ENCODE measurements around the gene TOMM20.

TOMM20 gene

DNA sequence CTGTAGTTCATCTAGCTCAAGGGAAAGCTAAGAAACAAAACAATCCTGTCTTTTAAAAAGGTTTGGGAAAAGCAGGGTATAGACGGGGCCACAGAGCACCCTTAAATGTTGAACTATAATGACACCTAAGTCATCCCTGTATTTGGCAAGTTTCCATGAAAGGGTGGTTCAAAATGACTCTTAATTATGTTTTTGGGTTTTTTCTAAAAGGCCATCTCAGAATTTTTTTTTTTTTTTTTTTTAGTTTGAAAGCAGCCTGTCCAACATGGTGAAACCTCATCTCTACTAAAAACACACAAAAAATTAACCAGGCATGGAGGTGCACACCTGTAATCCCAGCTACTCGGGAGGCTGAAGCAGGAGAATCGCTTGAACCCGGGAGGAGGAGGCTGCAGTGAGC lies 22.2 kb downstream of the TOMM20 start:
- Histone ChIP-seq H3K4me3 (ENCODE audit: control insufficient read depth in 1 of 7, extremely low read depth in 1 of 7, insufficient read depth in 4 of 7, low read depth in 2 of 7, low read length in 6 of 7) (no peak overlapping the region), H3K4me1 (ENCODE audit: control extremely low read depth in 1 of 4, control insufficient read depth in 4 of 4, insufficient read depth in 4 of 4, low read length in 3 of 4) (peaks cover 0 to 10% (median 8%) of the 10 kb centered on the region in 4 experiments), H3K27ac (ENCODE audit: insufficient read depth in 1 of 2, low read depth in 1 of 2, low read length in 2 of 2, poor library complexity in 1 of 2, severe bottlenecking in 2 of 2) (no peak overlapping the region), H3K27me3 (replicated peaks in 2 of 5; ENCODE audit: control insufficient read depth in 4 of 5, insufficient read depth in 5 of 5, low read length in 4 of 5) (no peaks in the 10 kb centered on the region), H3K36me3 (ENCODE audit: control insufficient read depth in 4 of 4, insufficient read depth in 4 of 4, low read length in 3 of 4) (peaks cover 4 to 37% (median 27%) of the 10 kb centered on the region in 4 experiments), H3K9me3 (ENCODE audit: control extremely low read depth in 1 of 5, control insufficient read depth in 4 of 5, insufficient read depth in 2 of 5, low read depth in 1 of 5, low read length in 4 of 5) (no peaks in the 10 kb centered on the region)
- DNase-seq = no peak
- ChIA-PET POLR2A (interaction anchor here (0.7 to 0.8 kb wide), 2 partner anchors 10 to 1801 kb away, joined by 3 read pairs; no protein-coding TSS in a partner anchor), CTCF (interaction anchor here (0.6 to 5.1 kb wide), 11 partner anchors 10 to 639 kb away, joined by 3 to 29 read pairs (median 4); no protein-coding TSS in a partner anchor)
- WGBS (ENCODE audit: insufficient coverage) = 94% methylated on average over 3 of the region's 4 CpGs

DNA sequence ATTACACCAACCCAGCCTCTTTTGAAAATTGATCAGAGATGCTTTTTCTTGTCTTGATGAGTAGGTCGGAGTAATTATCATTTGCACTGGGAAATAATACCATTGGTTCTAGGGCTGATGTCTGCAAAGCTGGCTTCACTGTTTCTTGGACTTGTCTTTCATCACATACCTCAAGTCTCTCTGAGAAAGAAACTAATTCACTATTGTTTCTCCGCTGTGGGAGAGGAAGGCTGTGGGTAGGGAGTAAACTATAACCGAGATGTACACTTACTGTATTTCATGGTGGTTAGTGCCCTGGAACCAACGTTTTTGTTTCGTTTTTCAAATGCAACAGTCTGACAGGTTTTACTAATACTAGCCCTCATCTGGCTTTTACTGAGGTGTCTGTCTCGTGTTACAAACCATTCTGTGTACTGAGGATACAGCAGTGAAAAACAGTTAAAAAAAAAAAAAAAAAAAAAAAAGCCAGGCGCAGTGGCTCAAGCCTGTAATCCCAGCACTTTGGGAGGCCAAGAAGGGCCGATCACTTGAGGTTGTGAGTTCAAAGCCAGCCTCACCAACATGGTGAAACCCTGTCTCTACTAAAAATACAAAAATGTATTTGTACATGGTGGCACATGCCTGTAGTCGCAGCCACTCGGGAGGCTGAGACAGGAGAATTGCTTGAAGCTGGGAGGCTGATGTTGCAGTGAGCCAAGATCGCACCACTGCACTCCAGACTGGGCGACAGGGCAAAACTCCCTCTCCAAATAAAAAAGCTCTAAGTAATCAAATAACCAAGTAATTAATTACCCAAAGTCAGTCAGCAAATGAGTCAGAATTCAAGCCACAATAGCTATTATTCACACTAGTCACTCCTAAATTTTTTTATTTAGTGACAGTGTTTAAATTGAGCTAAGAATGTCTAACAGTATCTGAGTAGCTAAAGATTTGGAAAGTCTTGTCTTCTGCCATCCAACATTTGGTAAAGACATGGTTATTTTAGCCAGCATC lies 23.3 kb downstream of the TOMM20 start:
- ChIA-PET CTCF (interaction anchor here (0.7 to 5.1 kb wide), 24 partner anchors 8 to 678 kb away, joined by 3 to 29 read pairs (median 4); no protein-coding TSS in a partner anchor), POLR2A (interaction anchor here (0.6 to 1.0 kb wide), 3 partner anchors 9 to 306 kb away, joined by 3 to 5 read pairs (median 3); no protein-coding TSS in a partner anchor)
- 88% methylated on average over 8 of the region's 12 CpGs for WGBS (ENCODE audit: insufficient coverage)
- no peaks in the 10 kb centered on the region for H3K27me3 ChIP-seq (replicated peaks in 2 of 5; ENCODE audit: control insufficient read depth in 4 of 5, insufficient read depth in 5 of 5, low read length in 4 of 5)
- H3K36me3 ChIP-seq (ENCODE audit: control insufficient read depth in 4 of 4, insufficient read depth in 4 of 4, low read length in 3 of 4) = peaks cover 4 to 27% (median 22%) of the 10 kb centered on the region in 4 experiments
- H3K4me3 ChIP-seq (ENCODE audit: control insufficient read depth in 1 of 7, extremely low read depth in 1 of 7, insufficient read depth in 4 of 7, low read depth in 2 of 7, low read length in 6 of 7) = no peak overlapping the region
- no peak overlapping the region for H3K27ac ChIP-seq (ENCODE audit: insufficient read depth in 1 of 2, low read depth in 1 of 2, low read length in 2 of 2, poor library complexity in 1 of 2, severe bottlenecking in 2 of 2)
- DNase-seq = no peak
- peaks cover 0 to 10% (median 9%) of the 10 kb centered on the region in 4 experiments for H3K4me1 ChIP-seq (ENCODE audit: control extremely low read depth in 1 of 4, control insufficient read depth in 4 of 4, insufficient read depth in 4 of 4, low read length in 3 of 4)
- no peaks in the 10 kb centered on the region for H3K9me3 ChIP-seq (ENCODE audit: control extremely low read depth in 1 of 5, control insufficient read depth in 4 of 5, insufficient read depth in 2 of 5, low read depth in 1 of 5, low read length in 4 of 5)

DNA sequence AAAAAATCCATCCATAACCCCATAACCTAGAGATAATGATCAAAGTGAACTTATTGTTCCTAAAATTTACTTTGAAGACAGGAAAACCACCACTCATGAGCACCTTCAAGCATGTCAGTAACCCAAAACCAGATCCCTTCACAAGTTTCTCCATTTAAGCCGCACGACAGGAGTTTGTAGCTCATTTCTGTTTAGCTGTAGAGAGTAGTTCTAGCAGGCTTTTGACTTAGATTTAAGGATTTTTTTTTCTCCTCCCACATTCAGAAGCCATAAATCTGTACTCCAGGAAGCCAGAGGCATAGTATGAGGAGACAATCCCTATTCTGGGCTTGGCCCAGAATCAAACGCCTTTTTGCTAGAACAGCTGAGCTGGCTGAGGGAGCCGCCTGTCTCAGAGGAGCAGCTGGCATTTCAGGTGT lies 25.6 kb downstream of the TOMM20 start:
- Histone ChIP-seq H3K27ac (ENCODE audit: insufficient read depth in 1 of 2, low read depth in 1 of 2, low read length in 2 of 2, poor library complexity in 1 of 2, severe bottlenecking in 2 of 2) (no peak overlapping the region), H3K27me3 (replicated peaks in 2 of 5; ENCODE audit: control insufficient read depth in 4 of 5, insufficient read depth in 5 of 5, low read length in 4 of 5) (no peaks in the 10 kb centered on the region), H3K9me3 (ENCODE audit: control extremely low read depth in 1 of 5, control insufficient read depth in 4 of 5, insufficient read depth in 2 of 5, low read depth in 1 of 5, low read length in 4 of 5) (no peaks in the 10 kb centered on the region), H3K36me3 (ENCODE audit: control insufficient read depth in 4 of 4, insufficient read depth in 4 of 4, low read length in 3 of 4) (peaks cover under 1 to 9% (median 5%) of the 10 kb centered on the region in 4 experiments), H3K4me3 (ENCODE audit: control insufficient read depth in 1 of 7, extremely low read depth in 1 of 7, insufficient read depth in 4 of 7, low read depth in 2 of 7, low read length in 6 of 7) (no peak overlapping the region), H3K4me1 (ENCODE audit: control extremely low read depth in 1 of 4, control insufficient read depth in 4 of 4, insufficient read depth in 4 of 4, low read length in 3 of 4) (peaks cover 0 to 12% (median 9%) of the 10 kb centered on the region in 4 experiments)
- CTCF ChIA-PET = interaction anchor here (0.5 to 0.9 kb wide), 4 partner anchors 14 to 615 kb away, joined by 3 to 4 read pairs (median 4); no protein-coding TSS in a partner anchor
- DNase-seq = no peak
- POLR2A ChIA-PET = interaction anchor here (0.7 kb wide), 1 partner anchor 553 kb away, joined by 4 read pairs; no protein-coding TSS in a partner anchor
- WGBS (ENCODE audit: insufficient coverage) = no CpG with 5 or more reads among the region's 4 CpGs

DNA sequence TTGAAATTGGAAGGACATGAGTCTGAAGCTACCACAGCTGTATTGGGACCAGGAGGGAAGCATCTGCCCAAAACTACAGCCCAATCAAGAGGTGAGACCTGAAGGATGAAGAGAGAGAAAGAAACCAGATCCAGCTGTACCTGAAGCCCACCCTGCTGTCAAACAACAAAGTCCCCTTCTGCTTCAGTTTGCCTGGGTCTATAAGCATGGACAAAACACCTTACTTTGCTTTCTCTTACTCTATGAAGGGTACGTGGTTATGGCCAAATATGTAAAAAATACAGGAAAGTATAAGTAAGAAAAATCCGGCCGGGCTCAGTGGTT lies 26.4 kb downstream of the TOMM20 start:
- POLR2A ChIA-PET = interaction anchor here (0.6 kb wide), 1 partner anchor 320 kb away, joined by 3 read pairs; no protein-coding TSS in a partner anchor
- WGBS (ENCODE audit: insufficient coverage) = 100% methylated on average over 3 of the region's 3 CpGs
- no peak overlapping the region for H3K27ac ChIP-seq (ENCODE audit: insufficient read depth in 1 of 2, low read depth in 1 of 2, low read length in 2 of 2, poor library complexity in 1 of 2, severe bottlenecking in 2 of 2)

DNA sequence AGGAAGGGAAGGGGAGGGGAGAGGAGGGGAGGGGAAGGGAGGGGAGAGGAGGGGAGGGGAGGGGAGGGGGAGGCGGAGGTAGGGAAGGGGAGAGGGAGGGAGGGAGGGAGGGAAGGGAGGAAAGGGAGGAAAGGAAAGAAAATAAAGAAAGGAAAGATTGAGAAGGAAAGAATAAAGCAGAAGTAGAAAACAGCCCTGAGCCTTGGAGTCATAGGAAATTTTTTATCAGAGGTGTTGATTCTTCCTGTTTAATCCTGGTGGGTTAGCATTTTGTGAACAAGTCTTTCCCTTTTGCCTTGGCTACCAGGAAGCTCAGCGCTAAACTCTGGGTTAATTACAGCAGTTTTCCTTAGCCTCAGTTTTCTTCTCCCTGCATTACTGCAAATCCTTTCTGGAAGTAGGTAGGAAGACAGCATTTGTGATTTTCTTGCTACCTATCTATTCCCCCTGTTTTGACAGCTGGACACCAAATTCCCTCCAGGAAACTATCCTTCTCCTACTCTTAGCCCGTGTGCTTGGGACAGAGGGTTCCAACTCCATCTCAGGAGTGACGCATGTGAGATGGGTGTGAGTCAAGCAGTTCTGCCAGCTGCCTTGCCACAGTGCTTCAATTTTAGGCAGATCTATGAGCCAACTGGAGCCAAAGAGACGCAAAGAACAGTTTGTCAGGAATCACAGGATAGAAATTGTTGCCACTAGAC lies 26.9 kb downstream of the TOMM20 start:
- Histone ChIP-seq H3K36me3 (ENCODE audit: control insufficient read depth in 4 of 4, insufficient read depth in 4 of 4, low read length in 3 of 4) (no peaks in the 10 kb centered on the region), H3K4me1 (ENCODE audit: control extremely low read depth in 1 of 4, control insufficient read depth in 4 of 4, insufficient read depth in 4 of 4, low read length in 3 of 4) (peaks cover 0 to 12% (median 9%) of the 10 kb centered on the region in 4 experiments), H3K9me3 (ENCODE audit: control extremely low read depth in 1 of 5, control insufficient read depth in 4 of 5, insufficient read depth in 2 of 5, low read depth in 1 of 5, low read length in 4 of 5) (no peaks in the 10 kb centered on the region), H3K27me3 (replicated peaks in 2 of 5; ENCODE audit: control insufficient read depth in 4 of 5, insufficient read depth in 5 of 5, low read length in 4 of 5) (no peaks in the 10 kb centered on the region), H3K4me3 (ENCODE audit: control insufficient read depth in 1 of 7, extremely low read depth in 1 of 7, insufficient read depth in 4 of 7, low read depth in 2 of 7, low read length in 6 of 7) (no peak overlapping the region), H3K27ac (ENCODE audit: insufficient read depth in 1 of 2, low read depth in 1 of 2, low read length in 2 of 2, poor library complexity in 1 of 2, severe bottlenecking in 2 of 2) (no peak overlapping the region)
- CTCF ChIA-PET = interaction anchor here (1.1 to 1.5 kb wide), 3 partner anchors 8 to 16 kb away, joined by 5 to 6 read pairs (median 5); no protein-coding TSS in a partner anchor
- POLR2A ChIA-PET = interaction anchor here (0.6 kb wide), 1 partner anchor 320 kb away, joined by 3 read pairs; no protein-coding TSS in a partner anchor
- WGBS (ENCODE audit: insufficient coverage) = 91% methylated on average over 4 of the region's 5 CpGs
- no peak for DNase-seq

More for the DNA sequence above, 26.4 kb downstream of the TOMM20 start:
- CTCF ChIA-PET = interaction anchor here (1.3 kb wide), 1 partner anchor 9 kb away, joined by 5 read pairs; no protein-coding TSS in a partner anchor
- H3K36me3 ChIP-seq (ENCODE audit: control insufficient read depth in 4 of 4, insufficient read depth in 4 of 4, low read length in 3 of 4) = peaks cover 0 to 5% (median under 1%) of the 10 kb centered on the region in 4 experiments
- peaks cover 0 to 12% (median 9%) of the 10 kb centered on the region in 4 experiments for H3K4me1 ChIP-seq (ENCODE audit: control extremely low read depth in 1 of 4, control insufficient read depth in 4 of 4, insufficient read depth in 4 of 4, low read length in 3 of 4)
- no peaks in the 10 kb centered on the region for H3K9me3 ChIP-seq (ENCODE audit: control extremely low read depth in 1 of 5, control insufficient read depth in 4 of 5, insufficient read depth in 2 of 5, low read depth in 1 of 5, low read length in 4 of 5)
- H3K4me3 ChIP-seq (ENCODE audit: control insufficient read depth in 1 of 7, extremely low read depth in 1 of 7, insufficient read depth in 4 of 7, low read depth in 2 of 7, low read length in 6 of 7) = no peak overlapping the region
- DNase-seq = no peak
- H3K27me3 ChIP-seq (replicated peaks in 2 of 5; ENCODE audit: control insufficient read depth in 4 of 5, insufficient read depth in 5 of 5, low read length in 4 of 5) = no peaks in the 10 kb centered on the region

DNA sequence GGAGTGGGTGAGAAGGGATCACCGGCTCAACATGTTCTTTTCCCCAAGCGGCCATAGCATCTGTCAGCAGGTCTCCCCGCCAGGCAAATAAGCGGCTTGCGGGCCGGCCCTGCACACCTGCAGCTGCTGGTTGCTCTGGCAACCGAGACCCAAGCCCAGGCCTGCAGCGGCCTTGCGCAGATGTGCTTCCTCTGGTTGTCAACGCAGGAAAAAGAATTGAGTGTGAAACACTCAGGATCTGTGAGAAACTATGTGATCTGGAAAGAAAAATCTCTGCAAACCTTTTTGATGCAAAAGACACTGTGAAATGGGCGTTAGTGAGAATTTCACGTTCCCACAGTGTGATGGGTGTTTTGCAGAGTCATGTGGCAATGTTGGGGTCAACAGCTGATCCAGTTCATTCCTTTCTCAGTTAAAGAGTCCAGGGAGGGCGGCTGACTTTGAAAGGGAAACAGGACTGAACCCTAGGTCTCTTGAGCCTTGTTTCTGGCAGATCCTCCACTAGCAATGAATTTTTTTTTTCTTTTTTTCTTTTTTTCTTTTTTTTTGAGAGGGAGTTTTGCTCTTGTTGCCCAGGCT lies 28.4 kb downstream of the TOMM20 start:
- Histone ChIP-seq H3K4me1 (ENCODE audit: control extremely low read depth in 1 of 4, control insufficient read depth in 4 of 4, insufficient read depth in 4 of 4, low read length in 3 of 4) (peaks cover 0 to 12% (median 9%) of the 10 kb centered on the region in 4 experiments), H3K27ac (ENCODE audit: insufficient read depth in 1 of 2, low read depth in 1 of 2, low read length in 2 of 2, poor library complexity in 1 of 2, severe bottlenecking in 2 of 2) (no peak overlapping the region), H3K27me3 (replicated peaks in 2 of 5; ENCODE audit: control insufficient read depth in 4 of 5, insufficient read depth in 5 of 5, low read length in 4 of 5) (no peaks in the 10 kb centered on the region), H3K4me3 (ENCODE audit: control insufficient read depth in 1 of 7, extremely low read depth in 1 of 7, insufficient read depth in 4 of 7, low read depth in 2 of 7, low read length in 6 of 7) (no peak overlapping the region), H3K36me3 (ENCODE audit: control insufficient read depth in 4 of 4, insufficient read depth in 4 of 4, low read length in 3 of 4) (no peaks in the 10 kb centered on the region), H3K9me3 (ENCODE audit: control extremely low read depth in 1 of 5, control insufficient read depth in 4 of 5, insufficient read depth in 2 of 5, low read depth in 1 of 5, low read length in 4 of 5) (no peaks in the 10 kb centered on the region)
- no peak for DNase-seq
- ChIA-PET CTCF (interaction anchor here (1.0 to 1.5 kb wide), 3 partner anchors 10 to 524 kb away, joined by 3 to 6 read pairs (median 5); no protein-coding TSS in a partner anchor), POLR2A (interaction anchor here (0.7 kb wide), 1 partner anchor 22 kb away, joined by 6 read pairs; no protein-coding TSS in a partner anchor)
- WGBS (ENCODE audit: insufficient coverage) = 86% methylated on average over 8 of the region's 13 CpGs

All from common myeloid progenitor, CD34-positive (primary cell).